GM18868 (cell line): ENCODE results near the gene SEZ6L.

Experiments
- ATAC-seq: cut with Tn5 transposase; IDR thresholded peaks from one replicate; pipeline ENCODE4 v1.9.1; 2021; ENCODE audit warnings: mild to moderate bottlenecking, moderate library complexity; ENCODE audit not compliant: unreplicated experiment

The SEZ6L gene

GRCh38 chr22:26174280-26174679 lies 5.0 kb downstream of the SEZ6L start:
- ATAC-seq, result no peak

- ATAC-seq, result no peak
Observed at GRCh38 chr22:26182723-26183122, 13.5 kb downstream of the SEZ6L start.

- no peak for ATAC-seq
Observed at GRCh38 chr22:26185190-26185589, 15.9 kb downstream of the SEZ6L start.

- ATAC-seq, result no peak
Observed at GRCh38 chr22:26188341-26188740, 19.1 kb downstream of the SEZ6L start.

- ATAC-seq, result no peak
Observed at GRCh38 chr22:26194313-26194712, 25.1 kb downstream of the SEZ6L start.

- no peak for ATAC-seq
Observed at GRCh38 chr22:26194877-26195276, 25.6 kb downstream of the SEZ6L start.

- ATAC-seq, result no peak
Observed at GRCh38 chr22:26196657-26197056, 27.4 kb downstream of the SEZ6L start.

GRCh38 chr22:26197425-26197824 lies 28.2 kb downstream of the SEZ6L start:
- ATAC-seq, result no peak

- ATAC-seq, result no peak
Observed at GRCh38 chr22:26199665-26200064, 30.4 kb downstream of the SEZ6L start.

- ATAC-seq, result no peak
Observed at GRCh38 chr22:26202280-26202924, 33.1 kb downstream of the SEZ6L start.

GRCh38 chr22:26205494-26205893 lies 36.2 kb downstream of the SEZ6L start:
- no peak for ATAC-seq

- ATAC-seq, result no peak
Observed at GRCh38 chr22:26210334-26210733, 41.1 kb downstream of the SEZ6L start.

GRCh38 chr22:26213826-26214225 lies 44.6 kb downstream of the SEZ6L start:
- no peak for ATAC-seq

GRCh38 chr22:26214466-26214865 lies 45.2 kb downstream of the SEZ6L start:
- ATAC-seq, result no peak

GRCh38 chr22:26215736-26216135 lies 46.5 kb downstream of the SEZ6L start:
- no peak for ATAC-seq

- no peak for ATAC-seq
Observed at GRCh38 chr22:26225207-26225606, 55.9 kb downstream of the SEZ6L start.

- ATAC-seq, result no peak
Observed at GRCh38 chr22:26226538-26227297, 57.5 kb downstream of the SEZ6L start.

GRCh38 chr22:26229910-26230309 lies 60.6 kb downstream of the SEZ6L start:
- ATAC-seq, result no peak

- ATAC-seq, result no peak
Observed at GRCh38 chr22:26234296-26234695, 65.0 kb downstream of the SEZ6L start.

- no peak for ATAC-seq
Observed at GRCh38 chr22:26235792-26236487, 66.7 kb downstream of the SEZ6L start.

- no peak for ATAC-seq
Observed at GRCh38 chr22:26236991-26237390, 67.7 kb downstream of the SEZ6L start.

GRCh38 chr22:26238596-26238995 lies 69.3 kb downstream of the SEZ6L start:
- ATAC-seq, result no peak
